ENCODE measurements around the gene RHBDL2. TPM values are rescaled to one million over a fixed set of nuclear protein-coding genes. Genes with fewer than 3 reads are reported as not detected.

Gene RHBDL2
- total RNA-seq, 1 experiment from 2014 or later = 0.30 TPM

- Mint-ChIP-seq H3K27ac (ENCODE audit: low read depth, unreplicated experiment) (no peak within 1 kb of the TSS), H3K9me3 (ENCODE audit: unreplicated experiment) (no peaks in the 10 kb centered on the region), H3K4me3 (ENCODE audit: unreplicated experiment) (no peak within 1 kb of the TSS), H3K27me3 (ENCODE audit: insufficient read depth, unreplicated experiment) (no peaks in the 10 kb centered on the region), H3K36me3 (ENCODE audit: insufficient read depth, unreplicated experiment) (peaks cover 5% of the 10 kb centered on the region), H3K4me1 (ENCODE audit: insufficient read depth, unreplicated experiment) (no peaks in the 10 kb centered on the region)
- intact Hi-C loops (cut with micrococcal nuclease) = no loop called here
- ChIA-PET CTCF (interaction anchor here (0.6 kb wide), 2 partner anchors 44 to 210 kb away, joined by 3 read pairs; no protein-coding TSS in a partner anchor), POLR2A (interaction anchor here (0.7 to 1.8 kb wide), 4 partner anchors 8 to 380 kb away, joined by 3 to 5 read pairs (median 4); partner anchors contain the start of genes MYCBP and NDUFS5)
- no peak for TF ChIP-seq CTCF (IDR thresholded peaks at IDR 0.05; ENCODE audit: unreplicated experiment)
- BruUV-seq (replicated peaks) = no TSS peak
- no peak for DNase-seq (ENCODE audit: unreplicated experiment)
These were observed 60.1 kb downstream of the RHBDL2 start, which contains the start of gene GJA9 for GRCh38 chr1:38881487-38881886. Gene GJA9 (minus strand): TSS chr1:38881587. CDS start chr1:38876098, 5,489 bp downstream.

GRCh38 chr1:38875811-38876210, 65.8 kb downstream of the RHBDL2 start:
- ChIA-PET POLR2A (interaction anchor here (0.6 kb wide), 1 partner anchor 772 kb away, joined by 3 read pairs; no protein-coding TSS in a partner anchor), CTCF (interaction anchor here (1.4 kb wide), 1 partner anchor 13 kb away, joined by 3 read pairs; no protein-coding TSS in a partner anchor)
- DNase-seq (ENCODE audit: unreplicated experiment) = no peak
- TF ChIP-seq CTCF (IDR thresholded peaks at IDR 0.05; ENCODE audit: unreplicated experiment) = no peak
- no peaks in the 10 kb centered on the region for H3K27me3 Mint-ChIP-seq (ENCODE audit: insufficient read depth, unreplicated experiment)
- no peaks in the 10 kb centered on the region for H3K9me3 Mint-ChIP-seq (ENCODE audit: unreplicated experiment)
- no peak overlapping the region for H3K27ac Mint-ChIP-seq (ENCODE audit: low read depth, unreplicated experiment)
- peaks cover 19% of the 10 kb centered on the region for H3K4me1 Mint-ChIP-seq (ENCODE audit: insufficient read depth, unreplicated experiment)
- intact Hi-C loops (cut with micrococcal nuclease) = no loop called here
- BruUV-seq (replicated peaks) = no TSS peak
- no peak overlapping the region for H3K4me3 Mint-ChIP-seq (ENCODE audit: unreplicated experiment)
- peaks cover 17% of the 10 kb centered on the region for H3K36me3 Mint-ChIP-seq (ENCODE audit: insufficient read depth, unreplicated experiment)

- ChIA-PET POLR2A (interaction anchor here (0.6 to 5.0 kb wide), 18 partner anchors 8 to 1359 kb away, joined by 3 to 76 read pairs (median 4); partner anchors contain the start of genes AKIRIN1, C1orf122, GJA9 and MEAF6), CTCF (interaction anchor here (0.5 to 1.0 kb wide), 3 partner anchors 13 to 78 kb away, joined by 3 read pairs; no protein-coding TSS in a partner anchor)
- peaks cover 12% of the 10 kb centered on the region for H3K36me3 Mint-ChIP-seq (ENCODE audit: insufficient read depth, unreplicated experiment)
- no peaks in the 10 kb centered on the region for H3K27me3 Mint-ChIP-seq (ENCODE audit: insufficient read depth, unreplicated experiment)
- peaks cover 19% of the 10 kb centered on the region for H3K4me1 Mint-ChIP-seq (ENCODE audit: insufficient read depth, unreplicated experiment)
- H3K27ac Mint-ChIP-seq (ENCODE audit: low read depth, unreplicated experiment) = peak within 1 kb of the TSS; percentile 17
- peak; percentile 96 for DNase-seq (ENCODE audit: unreplicated experiment)
- intact Hi-C loops (cut with micrococcal nuclease) = loop anchor here (1.0 to 2.0 kb wide), 5 partner anchors 14 to 219 kb away; partner anchors contain the start of genes NDUFS5, RHBDL2 and RRAGC
- TSS peak; percentile 39 for BruUV-seq (replicated peaks)
- peak within 1 kb of the TSS; percentile 83 for H3K4me3 Mint-ChIP-seq (ENCODE audit: unreplicated experiment)
- H3K9me3 Mint-ChIP-seq (ENCODE audit: unreplicated experiment) = no peaks in the 10 kb centered on the region
- TF ChIP-seq CTCF (IDR thresholded peaks at IDR 0.05; ENCODE audit: unreplicated experiment) = no peak
These were observed 68.3 kb downstream of the RHBDL2 start, which contains the start of gene MYCBP for GRCh38 chr1:38873027-38873969. Gene MYCBP (minus strand): TSS chr1:38873348. CDS start chr1:38873305, 43 bp downstream.
